Hematopoietic multipotent progenitor cell (in vitro differentiated cells): ENCODE measurements around the gene SRGAP3. TPM values are rescaled to one million over a fixed set of nuclear protein-coding genes. Genes with fewer than 3 reads are reported as not detected.

Source experiments
- DNase-seq, 3 donors: peaks; one replicate each; pipeline ENCODE4 v3.0.0-alpha.2; 2011 to 2015; ENCODE audit warnings: low read depth in 2 of 3, low spot score in 2 of 3
- total RNA-seq: library from RNA; depleted of rRNA; stranded (reverse); fragments of >200 nt; gene quantifications from one replicate; pipeline ENCODE4 v1.2.3, GENCODE V29; 2012

The SRGAP3 gene
- total RNA-seq, 1 donor = 6.2 TPM

- DNase-seq = no peak
These were observed 45.0 kb downstream of the SRGAP3 start for GRCh38 chr3:9204253-9204992.

DNA sequence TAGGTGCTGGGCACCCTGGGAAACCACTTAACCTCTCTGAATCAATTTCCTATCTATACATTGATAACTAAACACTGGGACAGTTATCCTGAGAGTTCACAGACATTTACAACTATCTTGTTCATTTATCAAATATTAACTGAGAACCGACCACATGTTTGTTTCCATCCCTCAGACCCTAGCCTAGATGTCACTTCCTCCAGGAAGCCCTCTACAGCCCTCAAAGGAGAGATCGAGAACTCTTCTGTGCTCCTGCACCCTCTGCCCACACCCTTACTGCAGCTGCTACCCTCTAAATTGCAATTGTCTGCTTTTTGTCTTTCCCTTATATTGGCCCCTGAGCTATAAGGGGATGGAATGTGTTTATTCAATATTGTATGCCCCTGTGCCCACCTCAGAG, 46.1 kb downstream of the SRGAP3 start:
- DNase-seq = no peak

DNA sequence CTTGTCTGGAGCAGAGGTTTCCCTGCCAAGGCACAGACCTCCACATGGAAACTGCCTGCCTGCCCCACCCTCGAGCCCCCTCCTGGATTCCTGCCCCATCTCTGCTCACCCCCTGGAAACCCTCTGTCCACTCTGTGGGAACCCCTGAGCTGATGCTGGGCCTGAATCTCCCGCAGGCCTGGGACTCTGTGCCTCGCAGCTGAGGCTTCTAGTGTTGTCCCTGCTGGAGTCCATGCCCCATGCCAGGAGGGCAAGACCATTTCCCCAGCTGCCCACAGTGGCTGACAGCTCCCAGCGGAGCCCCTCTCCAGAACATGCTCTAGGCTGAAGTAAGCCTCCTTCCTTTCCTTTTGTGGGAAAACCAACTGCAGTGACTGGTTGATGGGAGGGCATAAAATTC, 46.9 kb downstream of the SRGAP3 start:
- no peak for DNase-seq

DNA sequence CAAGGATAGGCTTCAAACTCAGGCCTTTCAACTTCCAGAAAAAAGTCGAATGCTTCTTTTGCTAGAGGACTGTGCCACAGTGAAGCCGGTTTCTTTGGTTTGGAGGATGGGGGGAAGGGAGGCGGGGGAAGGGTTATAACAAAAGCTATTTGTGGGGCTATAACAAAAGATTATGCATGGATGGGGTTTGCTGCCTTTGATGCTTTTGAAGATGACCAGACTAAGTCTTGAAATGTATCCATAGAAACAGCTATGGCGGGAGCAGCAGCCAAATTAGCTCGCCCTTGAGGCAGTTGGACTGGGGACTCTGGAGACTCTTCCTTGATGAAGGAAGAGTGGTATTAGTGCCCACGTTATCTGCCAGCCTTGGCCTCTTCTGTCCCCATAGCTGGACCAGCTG, 47.5 kb downstream of the SRGAP3 start:
- no peak for DNase-seq

- DNase-seq = no peak
These were observed 48.2 kb downstream of the SRGAP3 start for GRCh38 chr3:9201266-9201665.

DNA sequence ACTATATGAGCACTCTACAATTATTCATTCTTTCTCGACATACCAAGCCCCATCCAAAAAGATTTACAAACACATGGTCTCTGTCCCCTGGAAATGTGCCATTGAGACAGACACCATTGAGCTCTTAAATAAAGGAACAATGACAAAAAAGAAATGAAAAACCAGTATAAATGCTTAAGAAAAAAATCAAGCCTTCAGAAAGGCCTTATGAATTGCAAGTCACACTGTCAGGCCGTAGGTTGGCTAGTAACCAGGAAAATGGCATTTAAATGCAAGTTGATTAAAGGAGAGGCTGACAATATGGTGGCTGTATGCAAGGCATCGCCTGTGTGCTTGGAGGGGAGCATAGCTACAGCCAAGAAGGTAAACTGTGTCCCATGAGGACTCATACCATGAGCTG, 49.7 kb downstream of the SRGAP3 start:
- no peak for DNase-seq

DNA sequence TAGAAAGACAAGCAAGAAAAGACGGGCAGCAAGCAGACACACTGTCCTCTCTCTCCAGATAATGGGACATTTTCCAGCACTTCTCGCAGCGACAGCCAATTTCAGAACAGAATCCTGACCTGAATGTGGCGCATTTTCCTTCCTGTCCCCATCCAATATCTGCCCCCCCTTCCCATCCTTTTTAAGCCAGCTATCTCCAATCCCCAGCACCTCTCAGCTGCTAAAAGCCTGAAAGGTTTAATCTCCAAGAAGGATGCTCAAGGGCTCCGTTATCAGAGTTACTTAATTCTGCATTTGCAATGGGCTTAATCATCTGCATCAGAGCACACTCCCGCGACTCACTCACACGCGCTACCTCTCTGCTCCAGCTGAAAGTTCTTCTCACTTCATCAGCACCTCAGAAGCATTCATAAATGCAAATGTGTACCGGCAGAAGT, 50.5 kb downstream of the SRGAP3 start:
- DNase-seq = no peak

DNA sequence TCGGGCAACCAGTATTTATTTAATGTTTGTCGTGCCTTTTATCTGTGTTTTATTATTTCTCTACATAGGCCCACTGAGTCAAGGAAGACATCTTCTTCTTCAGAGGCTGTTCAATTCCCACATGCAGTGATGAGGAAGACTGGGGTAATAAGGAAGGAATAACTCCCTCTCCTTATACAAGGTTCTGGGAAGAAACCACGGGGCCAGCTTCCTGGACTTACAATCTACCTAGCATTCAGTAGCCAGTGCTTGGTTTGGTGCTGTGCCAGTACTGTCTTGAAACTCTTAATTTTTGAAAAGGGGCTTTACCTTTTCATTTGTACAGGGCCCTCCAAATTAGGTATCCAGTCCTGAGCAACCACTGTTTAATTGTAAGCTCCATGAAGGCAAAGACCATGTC, 51.2 kb downstream of the SRGAP3 start:
- no peak for DNase-seq

- no peak for DNase-seq
These were observed 53.4 kb downstream of the SRGAP3 start for GRCh38 chr3:9196020-9196419.

GRCh38 chr3:9195390-9195789, 54.1 kb downstream of the SRGAP3 start:
- no peak for DNase-seq

GRCh38 chr3:9194509-9195184, 54.8 kb downstream of the SRGAP3 start:
- no peak for DNase-seq

GRCh38 chr3:9193633-9194195, 55.7 kb downstream of the SRGAP3 start:
- no peak for DNase-seq

DNA sequence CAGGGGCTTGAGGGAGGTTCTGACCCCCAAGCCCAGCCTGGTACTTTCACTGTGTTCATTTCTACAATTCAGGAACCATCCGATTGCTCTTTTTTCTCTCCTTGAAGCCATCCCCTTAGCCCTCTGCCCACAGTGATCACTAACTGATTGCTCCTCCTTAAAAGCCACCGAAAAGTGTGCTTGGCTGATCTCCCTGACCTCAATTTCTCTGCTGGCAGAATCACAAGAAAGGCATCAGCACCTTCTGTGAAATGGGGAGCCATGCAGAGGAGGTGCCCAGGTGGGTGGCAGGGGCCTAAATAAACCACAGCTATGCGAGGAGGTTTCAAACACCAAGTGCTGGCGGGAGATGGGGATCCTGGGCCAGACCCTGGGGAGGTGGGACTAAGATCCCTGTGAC, 56.2 kb downstream of the SRGAP3 start:
- no peak for DNase-seq

- no peak for DNase-seq
These were observed 57.0 kb downstream of the SRGAP3 start for GRCh38 chr3:9192248-9193025.

DNA sequence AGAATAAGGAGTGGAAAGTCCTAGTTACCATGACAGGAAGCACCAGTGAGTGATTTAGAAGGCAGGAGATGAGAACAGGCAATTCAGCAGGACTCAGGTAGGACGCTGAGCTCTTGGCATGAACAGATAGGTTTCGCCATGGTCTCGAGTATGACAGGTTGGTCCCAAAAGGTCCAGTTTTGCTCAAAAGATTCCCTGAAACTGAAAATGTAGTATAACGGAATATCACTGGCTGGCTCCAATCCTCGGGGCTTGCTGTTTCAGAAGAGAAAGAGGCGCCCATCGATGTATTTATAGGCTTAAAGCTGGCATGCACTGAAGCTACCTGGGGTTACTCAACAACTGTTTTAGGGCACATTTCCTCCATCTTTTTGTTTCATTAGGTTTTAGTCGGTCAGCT, 59.2 kb downstream of the SRGAP3 start:
- no peak for DNase-seq

GRCh38 chr3:9188583-9188982, 60.9 kb downstream of the SRGAP3 start:
- no peak for DNase-seq

GRCh38 chr3:9185701-9186100, 63.7 kb downstream of the SRGAP3 start:
- DNase-seq = no peak

DNA sequence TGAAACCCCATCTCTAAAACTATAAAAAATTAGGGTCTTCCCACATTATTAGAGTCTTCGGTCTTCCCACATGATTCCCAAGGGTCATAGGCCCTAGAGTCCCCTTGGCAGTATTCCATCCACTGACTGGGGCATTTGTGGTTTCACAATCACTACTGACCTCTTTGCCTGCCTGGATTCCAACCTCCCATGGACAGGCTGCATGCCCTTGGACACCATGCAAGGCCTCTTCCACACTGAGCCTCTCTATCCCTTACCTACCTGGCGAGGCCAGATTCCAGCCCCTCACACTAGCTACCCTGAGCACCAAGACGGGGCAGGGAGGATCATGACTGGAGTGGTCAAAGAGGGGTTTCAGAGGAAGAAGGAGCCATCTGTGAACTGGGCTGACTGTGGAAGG, 64.4 kb downstream of the SRGAP3 start:
- DNase-seq = no peak

DNA sequence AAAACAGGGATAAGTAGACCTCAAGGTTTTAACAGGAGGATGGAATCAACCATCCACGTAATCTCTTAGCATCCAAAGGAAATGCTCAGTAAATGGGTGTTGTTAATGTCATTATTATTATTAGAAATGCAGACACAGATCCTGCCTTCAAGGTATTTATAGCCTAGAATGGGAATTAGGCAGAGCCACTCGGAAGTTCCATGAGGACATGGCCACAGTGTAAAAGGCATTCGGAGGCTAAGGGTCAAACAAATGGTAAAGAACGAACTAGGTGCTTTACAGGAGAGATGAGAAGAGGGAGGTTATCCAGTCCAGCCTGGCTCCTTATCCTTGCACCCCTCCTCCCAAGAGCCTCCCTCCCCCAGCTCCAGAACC, 65.0 kb downstream of the SRGAP3 start:
- no peak for DNase-seq

DNA sequence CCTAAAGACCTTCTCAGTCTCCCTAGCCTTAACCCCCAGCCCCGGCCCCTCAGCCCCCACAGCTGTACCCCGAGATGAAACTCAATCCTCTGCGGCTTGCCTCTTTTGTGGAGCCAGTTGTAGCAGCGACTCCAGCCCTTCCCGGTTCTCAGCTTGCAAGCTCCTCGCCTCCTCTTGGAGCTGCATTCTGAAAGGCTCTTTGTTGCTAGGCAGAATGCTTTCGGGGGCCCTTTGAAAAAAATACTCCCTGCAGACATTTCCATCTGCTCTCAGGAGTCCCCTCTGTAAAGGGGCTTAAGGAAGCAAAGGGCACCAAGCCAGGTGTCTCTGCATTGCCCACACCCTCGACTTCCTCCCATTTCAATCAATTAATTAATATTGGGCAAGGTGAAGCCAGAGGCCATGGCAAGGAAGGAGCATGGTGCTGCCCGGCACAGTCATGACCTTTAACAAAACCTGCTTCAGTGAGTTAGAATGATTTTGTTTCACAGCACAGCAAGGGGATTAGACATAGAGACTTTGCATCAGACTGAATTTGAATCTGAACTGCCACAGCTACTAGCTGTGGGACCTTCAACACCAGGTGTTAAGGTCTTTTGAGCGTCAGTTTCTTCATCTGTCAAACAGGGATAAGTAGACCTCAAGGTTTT, 65.5 kb downstream of the SRGAP3 start:
- no peak for DNase-seq

DNA sequence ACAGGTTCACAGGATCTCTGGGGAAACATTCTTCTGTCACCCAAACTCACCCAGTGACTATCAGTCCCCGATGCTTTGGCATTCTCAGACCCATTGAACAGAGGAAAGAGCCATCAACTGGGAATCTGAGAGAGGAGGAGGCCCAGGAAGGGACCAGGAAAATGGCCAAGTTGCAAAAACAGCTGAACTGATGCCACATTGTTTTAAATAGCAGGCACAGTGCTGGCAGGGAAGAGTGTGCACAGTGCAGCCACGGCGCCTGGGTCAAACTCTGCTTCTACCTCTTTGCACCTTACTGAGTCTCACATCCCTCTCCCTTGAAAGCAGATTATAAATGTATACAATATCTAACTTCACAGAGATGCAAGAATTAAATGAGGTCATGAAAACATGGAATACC, 66.4 kb downstream of the SRGAP3 start:
- no peak for DNase-seq
